Endothelial cell of umbilical vein (primary cell): ENCODE data around the gene CLEC2L. TPM values are rescaled to one million over a fixed set of nuclear protein-coding genes. Genes with fewer than 3 reads are reported as not detected.

Source experiments
- BruUV-seq: library from RNA; stranded (reverse); fragments of 400-500 nt; replicated peaks from 2 replicates; lab custom pipeline; 2021; lab: Mats Ljungman, UMichigan
- CTCF ChIA-PET: fragments of 300-600, 350-600 bp; sonication (Branson Sonifier 250); formaldehyde crosslinking; loops from one replicate; lab custom pipeline; 2021; ENCODE audit warnings: antibody characterized with exemption, inconsistent platforms; lab: Charles Lee
- POLR2A ChIA-PET: fragments of 300-600, 350-600 bp; sonication (Branson Sonifier 250); formaldehyde crosslinking; loops from one replicate; lab custom pipeline; 2021; ENCODE audit warnings: antibody characterized with exemption, inconsistent platforms; lab: Charles Lee
- DNase-seq: peaks from one replicate; pipeline ENCODE4 v3.0.0-alpha.2; 2011; ENCODE audit warnings: low read depth, low spot score
- FAIRE-seq: peaks from 2 replicates; lab custom pipeline; 2011; peaks lifted over from hg19 to GRCh38; lab: Jason Lieb, UNC
- H2AFZ ChIP-seq: 2 replicates; pipeline ENCODE4 v1.6.0; 2012; ENCODE audit warnings: low read depth, low read length, control low read depth, inconsistent platforms
- H3K27ac ChIP-seq: 2 replicates; pipeline ENCODE4 v1.5.1; 2011; ENCODE audit warnings: low read depth, mild to moderate bottlenecking, control low read depth, low read length, moderate library complexity; ENCODE audit not compliant: insufficient read depth
- H3K27me3 ChIP-seq, 2 experiments: 2 replicates each; pipeline versions ENCODE4 v1.6.0 to v1.6.1; 2011; ENCODE audit warnings: low read length in 2 of 2, mixed read lengths in 1 of 2; ENCODE audit not compliant: control insufficient read depth in 2 of 2, insufficient read depth in 2 of 2
- H3K36me3 ChIP-seq, 2 experiments: 2 replicates in 1 of 2; 3 replicates in 1 of 2; pipeline ENCODE4 v1.5.1; 2011; ENCODE audit warnings: low read length in 2 of 2, mild to moderate bottlenecking in 1 of 2, moderate library complexity in 1 of 2; ENCODE audit not compliant: control insufficient read depth in 2 of 2, insufficient read depth in 2 of 2; ENCODE audit errors: extremely low read depth in 1 of 2
- H3K4me1 ChIP-seq: 3 replicates; pipeline ENCODE4 v1.5.1; 2011; ENCODE audit warnings: mild to moderate bottlenecking, low read length; ENCODE audit not compliant: control insufficient read depth, insufficient read depth; ENCODE audit errors: extremely low read depth
- H3K4me2 ChIP-seq: 2 replicates; pipeline ENCODE4 v1.6.1; 2011; ENCODE audit warnings: low read length, control low read depth, mixed read lengths; ENCODE audit not compliant: insufficient read depth
- H3K4me3 ChIP-seq, 3 experiments: fragments of 200-600 bp in 1 of 3; sonication (generic), shearing (Covaris generic) in 1 of 3; replicated peaks in 1 of 3; 2 replicates each; pipeline ENCODE4 v1.5.1; 2011 to 2016; ENCODE audit warnings: control low read depth in 3 of 3, low read length in 3 of 3, mild to moderate bottlenecking in 2 of 3, inconsistent platforms in 1 of 3, low read depth in 1 of 3, moderate library complexity in 1 of 3; ENCODE audit not compliant: insufficient read depth in 1 of 3
- H3K79me2 ChIP-seq: 2 replicates; pipeline ENCODE4 v1.6.0; 2012; ENCODE audit warnings: low read length, inconsistent platforms; ENCODE audit not compliant: control insufficient read depth, insufficient read depth
- H3K9ac ChIP-seq: replicated peaks from 2 replicates; pipeline ENCODE3; 2011; ENCODE audit warnings: low read length, control low read depth; ENCODE audit not compliant: insufficient read depth; ENCODE audit errors: extremely low read depth
- H3K9me1 ChIP-seq: replicated peaks from 3 replicates; pipeline ENCODE4 v1.6.0; 2011; ENCODE audit warnings: mild to moderate bottlenecking, low read length; ENCODE audit not compliant: control insufficient read depth, insufficient read depth; ENCODE audit errors: extremely low read depth
- H3K9me3 ChIP-seq: replicated peaks from 2 replicates; pipeline ENCODE4 v1.5.1; 2012; ENCODE audit warnings: low read length, inconsistent platforms; ENCODE audit not compliant: control insufficient read depth, insufficient read depth
- H4K20me1 ChIP-seq: replicated peaks from 2 replicates; pipeline ENCODE3; 2011; ENCODE audit warnings: mild to moderate bottlenecking, low read length; ENCODE audit not compliant: control insufficient read depth, insufficient read depth; ENCODE audit errors: extremely low read depth
- EZH2 ChIP-seq: IDR thresholded peaks from 2 replicates; pipeline ENCODE4 v1.6.1; 2012; ENCODE audit warnings: borderline replicate concordance, low read depth, mild to moderate bottlenecking, moderate library complexity, low read length, inconsistent platforms; ENCODE audit not compliant: severe bottlenecking
- FOS ChIP-seq: IDR thresholded peaks from 2 replicates; pipeline ENCODE4 v1.6.1; 2011; ENCODE audit warnings: mild to moderate bottlenecking, low read length, moderate library complexity, borderline replicate concordance; ENCODE audit not compliant: insufficient read depth
- GATA2 ChIP-seq: IDR thresholded peaks from 2 replicates; pipeline ENCODE4 v1.7.0; 2011; ENCODE audit warnings: low read depth, mild to moderate bottlenecking, moderate library complexity, mixed read lengths, low read length; ENCODE audit not compliant: insufficient read length, insufficient read depth
- JUN ChIP-seq: IDR thresholded peaks from 2 replicates; pipeline ENCODE4 v1.6.1; 2011; ENCODE audit warnings: borderline replicate concordance, low read depth; ENCODE audit not compliant: insufficient read length, insufficient read depth
- MYC ChIP-seq: IDR thresholded peaks from one replicate; pipeline ENCODE4 v1.6.1; 2011; ENCODE audit warnings: mild to moderate bottlenecking, low read depth, low read length
- POLR2A ChIP-seq: IDR thresholded peaks from 2 replicates; pipeline ENCODE4 v1.6.1; 2012; ENCODE audit warnings: low read depth, mild to moderate bottlenecking, control low read depth, low read length
- POLR2AphosphoS5 ChIP-seq: IDR thresholded peaks from 2 replicates; pipeline ENCODE4 v1.6.1; 2012; ENCODE audit warnings: low read depth, mild to moderate bottlenecking, control low read depth, low read length, moderate library complexity; ENCODE audit not compliant: insufficient read depth
- dilution Hi-C: fragments of 300-500 bp; cut with MboI; formaldehyde crosslinking; loops from one replicate; pipeline ENCODE4 v1.15.0; 2019; ENCODE audit warnings: low sequenced_read_pairs; ENCODE audit not compliant: extremely low pct_ligation_motif_present
- intact Hi-C: fragments of 100-400 bp; cut with micrococcal nuclease; formaldehyde crosslinking; loops from one replicate; pipeline ENCODE4 v1.10.0; 2022
- polyA plus RNA-seq, 4 experiments: library from polyadenylated mRNA; depleted of rRNA in 3 of 4; stranded (reverse) in 3 of 4; unstranded in 1 of 4; fragments of >200 nt; gene quantifications; 2 replicates each; pipeline versions ENCODE4 v1.2.1 to v1.2.3, GENCODE V29; 2011 to 2012; ENCODE audit warnings: missing spikeins in 1 of 4
- total RNA-seq: library from RNA; stranded (reverse); gene quantifications from 2 replicates; pipeline ENCODE4 v1.2.3, GENCODE V29; 2021
- TF ChIP-seq, protein P1 (sequence below), 2 donors: IDR thresholded peaks; 1 replicate in 1 of 2; 2 replicates in 1 of 2; pipeline ENCODE4 v1.5.1; 2011; ENCODE audit warnings: low read length in 2 of 2, mild to moderate bottlenecking in 2 of 2, moderate library complexity in 2 of 2, control low read depth in 1 of 2, inconsistent platforms in 1 of 2, low read depth in 1 of 2; ENCODE audit not compliant: insufficient read depth in 1 of 2; ENCODE audit errors: extremely low read depth in 1 of 2
- TF ChIP-seq, protein P2 (sequence below): IDR thresholded peaks from 2 replicates; pipeline ENCODE4 v1.6.1; 2011; ENCODE audit not compliant: insufficient read depth, insufficient read length

The CLEC2L gene
- total and polyA plus RNA-seq, 2 donors (not counting 3 experiments of a cell fraction or from before 2014, with no cell fraction given), result not detected

DNA sequence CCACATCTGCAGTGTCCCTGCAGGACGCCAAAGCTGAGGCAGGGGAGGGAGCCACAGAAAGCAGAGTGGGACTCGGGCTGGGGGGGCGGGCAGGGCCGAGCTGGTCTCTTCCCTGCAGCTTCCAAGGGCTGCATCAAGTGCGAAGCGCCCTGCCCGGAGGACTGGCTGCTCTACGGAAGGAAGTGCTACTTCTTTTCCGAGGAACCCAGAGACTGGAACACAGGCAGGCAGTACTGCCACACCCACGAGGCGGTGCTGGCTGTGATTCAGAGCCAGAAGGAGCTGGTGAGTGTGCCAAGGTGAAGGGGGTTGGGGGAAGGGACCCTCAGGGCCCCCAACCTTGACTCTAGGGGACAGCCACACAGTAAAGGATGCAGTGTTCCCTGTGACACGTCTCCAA is 16.7 kb downstream of the CLEC2L start:
- Histone ChIP-seq H3K27me3 (no peaks in the 10 kb centered on the region), H3K9me3 (no peaks in the 10 kb centered on the region), H3K27ac (no peak overlapping the region), H3K79me2 (no peaks in the 10 kb centered on the region), H2AFZ (no peak overlapping the region), H4K20me1 (no peaks in the 10 kb centered on the region), H3K4me3 (no peak overlapping the region), H3K4me1 (peaks cover 3% of the 10 kb centered on the region), H3K4me2 (no peak overlapping the region), H3K9ac (no peak overlapping the region), H3K9me1 (no peaks in the 10 kb centered on the region), H3K36me3 (no peaks in the 10 kb centered on the region)
- intact Hi-C loops, result no loop called here
- BruUV-seq, result no TSS peak
- DNase-seq (no peak), FAIRE-seq (no peak)
- ChIA-PET CTCF (no interaction called here), POLR2A (no interaction called here)
- dilution Hi-C loops, result no loop called here
- TF ChIP-seq FOS (no peak), EZH2 (no peak)

DNA sequence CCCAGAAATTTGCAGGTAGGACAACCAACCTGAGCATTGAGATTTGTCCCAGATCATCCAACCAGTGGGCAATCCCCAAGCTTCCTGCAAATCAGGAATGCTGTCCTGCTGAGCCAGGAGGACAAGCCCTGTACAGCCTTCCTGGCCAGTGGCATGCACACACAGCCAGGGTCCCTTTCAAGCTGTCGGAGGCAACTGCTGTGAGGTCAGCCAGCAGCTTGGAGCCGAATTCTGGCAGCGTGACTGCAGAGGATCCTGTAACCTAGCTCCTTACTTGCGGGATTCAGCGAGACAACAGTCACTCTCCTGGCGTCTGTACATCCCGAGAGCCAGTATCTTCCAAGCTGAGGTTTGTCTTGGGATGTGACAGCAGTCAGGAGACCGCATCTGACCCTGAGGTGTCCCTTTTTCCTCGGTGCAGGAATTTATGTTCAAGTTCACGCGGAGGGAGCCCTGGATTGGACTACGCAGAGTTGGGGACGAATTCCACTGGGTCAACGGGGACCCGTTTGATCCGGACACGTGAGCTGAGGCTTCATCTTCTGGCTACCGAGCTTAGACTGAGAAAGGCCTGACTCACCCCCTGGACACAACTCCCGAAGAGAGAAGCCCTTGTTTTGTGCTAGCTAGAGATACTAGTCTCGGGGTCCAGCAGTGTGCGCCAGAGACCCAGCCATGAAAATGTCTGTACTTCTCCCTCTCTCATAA is 18.3 kb downstream of the CLEC2L start:
- POLR2A ChIA-PET, result no interaction called here

More for the DNA sequence above, 18.3 kb downstream of the CLEC2L start:
- Histone ChIP-seq H3K36me3 (no peaks in the 10 kb centered on the region), H2AFZ (no peak overlapping the region), H3K4me1 (peaks cover 3% of the 10 kb centered on the region), H3K4me3 (no peak overlapping the region), H3K27ac (no peak overlapping the region), H3K9me3 (no peaks in the 10 kb centered on the region), H3K9me1 (no peaks in the 10 kb centered on the region), H3K4me2 (no peak overlapping the region), H3K9ac (no peak overlapping the region), H4K20me1 (no peaks in the 10 kb centered on the region), H3K27me3 (no peaks in the 10 kb centered on the region), H3K79me2 (no peaks in the 10 kb centered on the region)
- dilution Hi-C loops, result no loop called here
- DNase-seq, result no peak
- no TSS peak for BruUV-seq
- intact Hi-C loops, result no loop called here
- TF ChIP-seq, protein P1, sequence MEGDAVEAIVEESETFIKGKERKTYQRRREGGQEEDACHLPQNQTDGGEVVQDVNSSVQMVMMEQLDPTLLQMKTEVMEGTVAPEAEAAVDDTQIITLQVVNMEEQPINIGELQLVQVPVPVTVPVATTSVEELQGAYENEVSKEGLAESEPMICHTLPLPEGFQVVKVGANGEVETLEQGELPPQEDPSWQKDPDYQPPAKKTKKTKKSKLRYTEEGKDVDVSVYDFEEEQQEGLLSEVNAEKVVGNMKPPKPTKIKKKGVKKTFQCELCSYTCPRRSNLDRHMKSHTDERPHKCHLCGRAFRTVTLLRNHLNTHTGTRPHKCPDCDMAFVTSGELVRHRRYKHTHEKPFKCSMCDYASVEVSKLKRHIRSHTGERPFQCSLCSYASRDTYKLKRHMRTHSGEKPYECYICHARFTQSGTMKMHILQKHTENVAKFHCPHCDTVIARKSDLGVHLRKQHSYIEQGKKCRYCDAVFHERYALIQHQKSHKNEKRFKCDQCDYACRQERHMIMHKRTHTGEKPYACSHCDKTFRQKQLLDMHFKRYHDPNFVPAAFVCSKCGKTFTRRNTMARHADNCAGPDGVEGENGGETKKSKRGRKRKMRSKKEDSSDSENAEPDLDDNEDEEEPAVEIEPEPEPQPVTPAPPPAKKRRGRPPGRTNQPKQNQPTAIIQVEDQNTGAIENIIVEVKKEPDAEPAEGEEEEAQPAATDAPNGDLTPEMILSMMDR (IDR thresholded peaks at IDR 0.05; ENCODE audit: extremely low read depth in 1 of 2, insufficient read depth in 1 of 2, low read depth in 1 of 2, low read length in 2 of 2), result no peak
- TF ChIP-seq POLR2AphosphoS5 (no peak), FOS (no peak), GATA2 (no peak), EZH2 (no peak), MYC (no peak), JUN (no peak), POLR2A (no peak)
- TF ChIP-seq, protein P2, sequence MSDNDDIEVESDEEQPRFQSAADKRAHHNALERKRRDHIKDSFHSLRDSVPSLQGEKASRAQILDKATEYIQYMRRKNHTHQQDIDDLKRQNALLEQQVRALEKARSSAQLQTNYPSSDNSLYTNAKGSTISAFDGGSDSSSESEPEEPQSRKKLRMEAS, result no peak
- no peak for FAIRE-seq
- CTCF ChIA-PET, result interaction anchor here (1.1 kb wide), 1 partner anchor 107 kb away, joined by 4 read pairs; no protein-coding TSS in a partner anchor
